ENCODE results near the gene PUS7.
"Not testable (repeated sequence)": the region's sequence is repeated elsewhere in the genome, so short reads cannot be mapped to it uniquely, and the experiment has no call there.

Gene PUS7

DNA sequence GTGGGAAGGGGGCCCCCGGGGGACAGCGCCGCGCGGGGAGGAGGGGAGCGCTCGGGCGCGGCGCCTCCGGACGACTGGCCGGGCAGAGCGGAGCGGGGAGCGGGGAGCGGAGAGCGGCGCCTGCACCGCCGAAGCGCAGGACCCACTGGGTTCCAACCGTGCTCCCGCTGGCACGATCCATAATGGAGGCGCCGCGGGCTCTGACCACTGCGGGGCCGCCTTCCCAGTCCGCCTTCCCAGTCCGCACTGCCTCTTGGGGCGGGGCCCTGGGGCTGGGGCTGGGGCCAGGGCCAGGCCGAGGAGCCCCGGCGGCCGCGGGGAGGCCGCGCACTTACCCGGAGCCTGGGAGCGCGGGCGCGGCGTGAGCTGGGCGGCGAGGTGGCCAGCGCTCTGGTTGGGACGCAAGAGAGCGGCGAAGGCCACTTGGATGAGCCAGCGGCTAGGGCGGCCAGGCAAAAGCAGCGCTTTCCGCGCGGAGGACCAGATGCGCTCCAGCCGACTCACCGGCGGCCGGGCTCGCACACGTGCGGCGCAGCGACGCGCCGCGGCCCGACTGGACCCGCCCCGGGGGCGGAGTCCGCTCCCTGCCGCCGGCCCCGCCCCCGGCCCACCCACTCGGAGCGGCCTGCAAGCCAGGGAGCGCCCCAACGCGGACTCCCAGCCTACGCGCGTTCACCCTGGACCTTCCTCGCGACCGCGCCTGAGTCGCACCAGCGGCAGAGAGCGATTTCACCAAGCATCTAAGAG is at the start of gene PUS7:
TSS of gene PUS7 (minus strand) at position 555 of the 747 bp plus-strand sequence. CDS start 13,759 bp downstream, outside the sequence.
- peak; percentile 82 for DNase-seq

DNA sequence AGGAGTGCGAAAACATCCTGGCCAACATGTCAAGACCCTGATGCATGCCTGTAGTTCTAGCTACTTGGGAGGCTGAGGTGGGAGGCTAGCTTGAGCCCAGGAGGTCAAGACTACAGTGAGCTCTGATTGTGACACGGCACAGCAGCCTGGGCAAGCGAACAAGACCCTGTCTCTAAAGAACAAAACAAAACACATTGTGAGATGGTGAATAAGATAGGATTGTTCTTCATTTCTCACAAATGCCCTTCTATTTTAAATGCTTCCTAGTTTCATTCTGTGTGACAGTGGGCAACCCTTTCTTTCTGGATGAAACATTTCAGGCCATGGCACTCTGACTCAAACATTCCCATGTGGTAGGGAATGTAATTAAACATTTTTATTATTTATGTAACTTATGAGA is 45.8 kb upstream of the PUS7 start:
- DNase-seq: no peak

GRCh38 chr7:105567024-105567423 is 45.0 kb upstream of the PUS7 start:
- no peak for DNase-seq

GRCh38 chr7:105565190-105565589 is 43.1 kb upstream of the PUS7 start:
- no peak for DNase-seq

DNA sequence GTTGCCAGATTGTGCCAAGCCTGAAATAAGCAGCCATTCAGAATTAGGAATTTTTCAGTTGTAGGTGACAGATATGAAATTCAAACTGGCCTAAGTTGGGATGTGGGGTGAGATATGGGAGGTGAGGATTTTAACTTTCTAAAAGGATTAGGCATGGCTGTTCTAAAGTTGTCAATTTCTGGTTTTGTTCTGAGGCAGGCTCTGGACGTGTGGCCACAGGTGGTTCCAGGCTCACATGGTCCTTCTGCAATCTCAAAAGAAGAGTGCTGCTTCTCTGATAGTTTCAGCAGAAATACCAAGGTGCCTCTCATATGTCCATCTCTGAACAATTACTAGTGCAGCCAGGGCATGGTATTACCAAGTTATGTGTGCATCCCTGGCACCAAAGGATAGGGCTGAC is 37.9 kb upstream of the PUS7 start:
- DNase-seq: no peak

DNA sequence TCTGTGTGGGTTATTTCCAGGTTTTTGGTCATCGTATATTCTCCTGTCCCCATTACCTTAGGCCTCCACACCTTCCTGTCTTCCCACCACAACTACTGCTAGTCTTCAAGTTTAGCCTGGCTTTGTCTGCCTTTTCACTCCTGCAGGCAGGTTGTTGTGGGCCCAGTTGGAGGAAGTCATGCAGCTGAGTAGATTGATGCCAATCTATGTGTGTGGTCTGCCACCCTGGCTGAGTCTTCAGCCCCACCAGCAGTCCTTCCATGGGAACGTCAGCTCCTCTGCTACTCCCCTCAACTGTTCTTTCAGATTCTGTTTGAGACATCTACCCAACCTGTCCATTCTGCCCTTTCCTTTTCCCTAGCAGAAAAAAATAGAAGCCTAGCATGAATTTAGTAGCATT is 16.3 kb upstream of the PUS7 start:
- DNase-seq: no peak

GRCh38 chr7:105532709-105533460 is 10.8 kb upstream of the PUS7 start:
- no peak for DNase-seq

DNA sequence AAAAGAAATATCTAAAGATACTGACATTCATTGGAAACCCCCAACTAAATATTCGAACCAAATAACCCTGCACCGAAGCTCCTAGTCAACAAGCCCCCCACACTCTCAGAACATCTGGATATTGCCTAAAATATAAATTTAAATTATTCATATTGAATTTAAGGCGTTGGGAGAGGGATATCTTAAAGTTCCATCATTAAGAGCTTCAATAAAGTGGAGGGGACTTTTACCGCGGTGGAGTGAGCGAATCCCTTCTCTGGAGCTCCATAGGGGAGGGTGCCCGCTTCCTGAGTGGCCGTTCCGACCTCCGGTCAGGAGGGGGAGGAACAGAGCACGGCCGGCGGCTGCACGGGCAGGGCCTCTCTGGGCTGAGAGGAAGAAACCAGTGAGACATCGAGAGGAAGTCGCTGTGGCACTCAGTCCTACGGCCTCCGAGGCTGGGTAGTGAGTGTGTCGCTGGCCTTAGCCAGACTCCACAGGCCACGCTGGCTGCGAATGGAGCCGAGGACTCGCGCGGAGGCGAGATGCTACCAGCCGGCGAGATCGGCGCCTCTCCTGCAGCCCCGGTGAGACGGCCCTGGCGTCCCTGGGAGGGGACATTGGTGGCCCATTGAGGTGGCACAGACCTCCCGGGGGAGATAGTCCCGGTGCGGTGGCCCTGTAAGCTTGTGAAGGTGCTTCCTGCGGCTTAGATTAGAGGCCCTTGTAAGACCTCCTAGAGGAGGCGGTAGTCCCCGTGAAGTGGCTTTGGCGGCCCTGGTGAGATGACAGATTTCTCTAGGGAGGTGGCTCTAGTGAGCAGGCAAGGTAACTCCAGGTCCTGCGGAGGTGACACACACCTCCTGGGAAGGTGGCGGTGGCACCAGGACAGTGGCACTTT is 10.0 kb upstream of the PUS7 start, which contains the start of gene RINT1:
TSS of gene RINT1 (plus strand) at position 410 of the 880 bp plus-strand sequence. CDS start at position 525, 115 bp downstream.
- peak; percentile 88 for DNase-seq

- DNase-seq: no peak
Observed at GRCh38 chr7:105530546-105530945, 8.5 kb upstream of the PUS7 start.

DNA sequence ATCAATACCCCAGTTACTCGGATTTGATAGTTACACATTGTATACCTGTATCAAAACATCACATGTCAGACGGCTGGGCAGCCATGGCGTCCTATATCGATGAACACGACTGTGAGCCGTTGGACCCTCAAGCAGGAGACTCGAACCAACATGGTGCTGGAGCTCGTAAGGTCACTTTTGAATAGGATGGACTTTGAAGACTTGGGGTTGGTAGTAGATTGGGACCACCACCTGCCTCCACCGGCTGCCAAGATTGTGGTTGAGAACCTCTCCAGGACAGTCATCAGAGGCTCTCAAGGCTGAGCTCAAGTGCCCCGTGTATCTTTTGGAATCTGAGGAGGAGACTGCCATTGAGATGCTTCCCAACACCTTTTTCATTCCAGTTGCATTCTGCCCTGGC is 8.1 kb upstream of the PUS7 start:
- no peak for DNase-seq

DNA sequence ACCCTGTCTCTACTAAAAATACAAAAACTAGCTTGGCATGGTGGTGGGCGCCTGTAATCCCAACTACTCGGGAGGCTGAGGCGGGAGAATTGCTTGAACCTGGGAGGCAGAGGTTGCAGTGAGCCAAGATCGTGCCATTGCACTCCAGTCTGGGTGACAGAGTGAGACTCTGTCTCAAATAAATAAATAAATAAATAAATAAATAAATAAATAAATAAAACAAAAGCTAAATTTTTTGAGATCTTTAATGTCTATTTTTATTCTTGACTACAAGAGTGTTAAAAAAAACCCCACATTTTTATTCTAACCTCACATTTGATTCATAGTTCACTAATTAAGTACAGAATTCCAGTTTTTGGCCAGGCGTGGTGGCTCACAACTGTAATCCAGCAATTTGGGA is 5.7 kb upstream of the PUS7 start:
- not testable (repeated sequence) for DNase-seq

DNA sequence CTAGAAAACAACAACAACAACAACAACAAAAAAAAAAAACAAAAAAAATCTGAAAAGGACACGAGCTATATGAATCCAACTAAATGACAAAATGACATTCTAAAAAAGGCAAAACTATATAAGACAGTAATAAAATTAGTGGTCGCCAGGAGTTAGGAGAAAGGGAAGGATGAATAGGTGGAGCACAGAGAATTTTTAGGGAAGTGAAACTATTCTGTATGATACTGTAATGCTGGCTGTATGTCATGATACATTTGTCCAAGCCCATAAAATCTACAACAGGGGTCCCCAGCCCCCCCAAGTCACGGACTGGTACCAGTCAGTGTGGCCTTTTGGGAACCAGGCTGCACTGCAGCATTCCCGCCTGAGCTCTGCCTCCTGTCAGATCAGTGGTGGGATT is 2.8 kb upstream of the PUS7 start:
- DNase-seq: no peak

DNA sequence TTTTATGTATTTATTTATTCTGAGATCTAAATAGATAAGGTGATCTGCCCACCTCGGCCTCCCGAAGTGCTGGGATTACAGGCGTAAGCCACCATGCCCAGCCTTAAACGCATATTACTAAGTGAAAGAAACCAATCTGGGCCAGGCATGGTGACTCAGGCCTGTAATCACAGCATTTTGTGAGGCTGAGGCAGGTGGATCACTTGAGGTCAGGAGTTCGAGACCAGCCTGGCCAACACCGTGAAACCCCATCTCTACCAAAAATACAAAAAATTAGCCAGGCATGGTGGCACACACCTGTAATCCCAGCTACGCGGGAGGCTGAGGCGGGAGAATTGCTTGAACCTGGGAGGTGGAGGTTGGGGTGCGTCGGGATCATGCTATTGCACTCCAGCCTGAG is 2.4 kb upstream of the PUS7 start:
- not testable (repeated sequence) for DNase-seq

DNA sequence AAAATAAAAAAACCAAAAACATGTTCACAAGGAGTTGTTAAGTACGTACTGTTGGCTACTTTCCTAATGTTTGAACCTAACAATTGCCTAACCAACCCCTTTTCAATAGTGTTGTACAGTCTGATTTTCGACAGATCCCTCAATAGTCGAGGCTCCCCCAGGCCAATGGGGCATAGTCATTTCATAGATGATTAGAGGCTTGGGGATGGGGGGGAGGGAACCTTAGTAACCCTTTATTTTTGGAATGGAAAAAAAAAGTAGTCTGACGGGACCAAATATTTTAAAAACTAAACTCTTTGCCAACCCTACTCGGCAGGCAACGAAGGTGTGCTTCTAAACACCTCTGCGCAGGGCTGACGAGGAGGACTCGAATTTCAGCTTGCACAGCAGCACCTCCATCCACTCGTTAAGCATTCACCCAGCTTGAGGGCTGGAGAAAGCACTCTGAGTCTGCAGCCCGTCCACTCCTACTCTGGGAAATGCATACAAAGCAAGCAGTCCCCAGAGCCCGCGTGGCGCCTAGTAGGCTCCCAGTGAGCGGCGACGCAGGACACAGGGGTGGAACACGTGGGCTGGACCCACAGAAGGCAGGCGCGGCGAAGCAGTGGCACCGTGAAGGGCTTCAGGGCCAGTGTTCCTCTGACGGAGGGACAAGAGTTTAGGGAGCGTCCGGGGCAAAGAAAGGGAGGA is 899 bp downstream of the PUS7 start:
- peak; percentile 55 for DNase-seq

DNA sequence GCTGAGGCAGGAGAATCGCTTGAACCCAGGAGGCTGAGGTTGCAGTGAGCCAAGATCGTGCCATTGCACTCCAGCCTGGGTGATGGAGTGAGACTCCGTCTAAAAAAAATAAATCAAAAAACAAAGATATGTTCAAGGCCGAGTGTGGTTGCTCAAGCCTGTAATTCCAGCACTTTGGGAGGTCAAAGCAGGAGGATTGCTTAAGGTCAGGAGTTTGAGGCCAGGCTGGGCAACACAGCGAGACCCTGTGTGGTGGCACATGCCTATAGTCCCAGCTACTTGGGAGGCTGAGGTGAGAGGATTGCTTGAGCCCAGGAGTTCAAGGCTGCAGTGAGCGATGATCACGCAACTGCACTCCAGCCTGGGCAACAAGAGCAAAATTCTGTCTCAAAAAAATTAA is 1.5 kb downstream of the PUS7 start:
- DNase-seq: not testable (repeated sequence)

DNA sequence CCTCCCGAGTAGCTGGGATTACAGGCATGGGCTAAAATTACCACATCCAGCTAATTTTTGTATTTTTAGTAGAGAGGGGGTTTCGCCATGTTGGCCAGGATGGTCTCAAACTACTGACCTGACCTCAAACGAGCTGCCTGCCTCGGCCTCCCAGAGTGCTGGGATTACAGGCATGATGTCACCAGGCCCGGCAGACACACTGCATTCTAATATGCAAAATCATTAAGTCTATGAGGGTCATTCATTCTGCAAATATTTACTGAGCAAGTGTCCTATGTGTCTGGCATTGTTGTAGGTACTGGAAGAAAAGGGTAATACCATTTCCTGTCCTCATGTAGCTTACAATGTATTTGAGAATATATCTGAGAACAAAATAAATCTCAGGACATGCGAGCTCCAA is 2.7 kb downstream of the PUS7 start:
- no peak for DNase-seq

DNA sequence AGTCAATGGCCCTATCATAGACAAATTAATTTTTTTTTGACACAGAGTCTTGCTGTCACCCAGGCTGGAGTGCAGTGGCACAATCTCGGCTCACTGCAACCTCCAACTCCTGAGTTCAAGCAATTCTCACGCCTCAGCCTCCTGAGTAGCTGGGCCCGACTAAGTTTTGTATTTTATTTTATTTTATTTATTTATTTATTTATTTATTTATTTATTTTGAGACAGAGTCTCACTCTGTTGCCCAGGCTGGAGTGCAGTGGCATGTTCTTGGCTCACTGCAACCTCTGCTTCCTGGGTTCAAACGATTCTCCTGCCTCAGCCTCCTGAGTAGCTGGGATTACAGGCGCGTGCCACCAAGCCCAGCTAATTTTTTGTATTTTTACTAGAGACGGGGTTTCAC is 6.5 kb downstream of the PUS7 start:
- DNase-seq: not testable (repeated sequence)

DNA sequence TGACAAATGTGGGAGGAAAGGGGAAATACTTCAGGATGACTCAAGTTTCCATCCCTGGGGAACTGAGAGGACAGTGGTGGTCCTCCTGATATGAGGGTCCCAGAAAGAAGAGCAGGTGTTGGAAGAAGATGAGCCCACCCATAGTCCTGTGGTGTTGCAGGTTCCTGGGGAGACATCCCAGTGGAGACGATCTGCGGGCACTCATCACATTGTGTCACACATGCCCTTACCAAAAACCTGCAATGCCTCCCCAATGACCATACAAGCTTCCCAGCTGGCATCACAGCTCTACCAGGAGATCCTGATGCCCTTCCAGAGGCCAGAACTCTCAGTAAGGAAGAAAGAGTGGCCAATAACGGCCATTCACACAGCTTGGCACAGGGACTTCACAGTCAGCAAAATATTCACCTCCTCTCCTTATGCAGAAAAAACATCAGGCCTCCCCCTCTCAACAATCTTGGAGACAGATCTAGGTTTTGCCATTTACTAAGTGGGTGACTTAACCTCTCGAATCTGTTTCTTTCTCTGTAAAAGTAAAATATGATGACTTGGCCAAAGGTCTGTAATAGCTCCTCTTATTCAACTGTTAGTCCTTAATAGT is 9.0 kb downstream of the PUS7 start:
- DNase-seq: no peak

DNA sequence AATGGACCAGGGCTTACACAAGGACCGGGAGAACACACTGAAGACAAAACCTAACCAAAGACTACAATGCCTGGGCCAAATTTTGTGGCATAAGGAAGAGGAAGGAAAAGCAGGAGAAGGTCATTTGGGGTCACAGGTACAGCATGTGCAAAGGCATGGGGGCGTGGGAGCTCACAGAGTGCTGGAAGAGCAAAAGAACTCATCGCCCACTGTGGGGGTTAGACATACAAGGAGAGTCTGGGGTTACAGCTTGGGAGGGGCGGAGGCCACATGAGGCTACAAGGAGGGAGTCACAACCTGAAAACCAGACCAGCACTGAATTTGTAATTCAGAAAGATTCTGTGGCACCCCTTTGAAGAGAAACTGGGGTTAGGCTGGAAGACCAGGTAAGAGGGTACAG is 9.7 kb downstream of the PUS7 start:
- no peak for DNase-seq

DNA sequence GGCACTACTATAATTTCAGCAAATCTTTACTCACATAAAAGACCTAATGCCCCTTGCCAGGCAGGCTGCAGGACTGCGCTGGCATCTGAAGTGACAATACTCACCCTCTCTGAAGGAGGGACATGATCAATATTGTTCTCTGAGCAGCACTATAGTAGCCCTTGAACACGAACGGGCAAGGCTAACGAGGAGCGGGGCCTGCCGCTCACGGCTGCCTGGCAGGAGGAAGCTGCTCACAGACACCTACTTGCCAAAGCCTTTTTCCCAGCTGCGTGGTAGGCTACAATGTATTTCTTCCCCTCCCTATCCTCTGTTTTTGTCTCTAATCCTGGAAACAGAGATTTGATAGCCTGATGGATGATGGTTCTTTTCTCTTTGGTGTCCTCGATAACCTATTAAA is 19.9 kb downstream of the PUS7 start:
- no peak for DNase-seq

- no peak for DNase-seq
Observed at GRCh38 chr7:105497016-105497415, 25.1 kb downstream of the PUS7 start.

DNA sequence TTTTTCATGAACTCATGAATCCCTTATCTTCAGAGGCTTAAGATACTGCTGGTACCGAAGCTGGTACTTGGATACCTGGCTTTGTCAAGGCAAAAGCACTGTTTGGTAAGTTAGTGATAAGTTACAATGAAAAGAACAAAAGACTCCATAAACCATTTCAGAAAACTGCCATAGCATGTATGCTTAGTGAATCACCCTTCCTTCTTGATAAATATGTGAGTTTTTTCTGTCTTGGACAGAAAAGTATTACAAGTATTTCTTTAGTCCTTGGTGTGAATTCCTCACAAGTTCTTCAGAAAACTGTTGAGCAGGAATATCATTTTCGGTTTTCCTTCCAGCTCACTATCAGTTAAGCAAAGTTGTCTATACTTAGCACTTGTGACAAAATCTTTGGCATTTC is 25.6 kb downstream of the PUS7 start:
- no peak for DNase-seq
